ENCODE measurements around the gene SORCS2. TPM values are rescaled to one million over a fixed set of nuclear protein-coding genes. Genes with fewer than 3 reads are reported as not detected.

SORCS2 gene
- total RNA-seq, 1 donor from 2014 or later, result 7.1 TPM

- Mint-ChIP-seq H3K4me1 (peaks cover 11% of the 10 kb centered on the region), H3K27ac (no peak overlapping the region), H3K4me3 (no peak overlapping the region), H3K36me3 (no peaks in the 10 kb centered on the region), H3K27me3 (ENCODE audit: low read depth) (peaks cover 28% of the 10 kb centered on the region), H3K9me3 (no peaks in the 10 kb centered on the region)
- no peak for DNase-seq (ENCODE audit: low spot score in 2 of 2, unreplicated experiment in 2 of 2)
- TF ChIP-seq CTCF (IDR thresholded peaks at IDR 0.05; ENCODE audit: unreplicated experiment), result no peak
Measured at GRCh38 chr4:7486101-7486500, 293.8 kb downstream of the SORCS2 start.

- H3K4me3 Mint-ChIP-seq, result no peak overlapping the region
- DNase-seq (ENCODE audit: low spot score in 2 of 2, unreplicated experiment in 2 of 2), result no peak
- H3K27me3 Mint-ChIP-seq (ENCODE audit: low read depth), result peaks cover 29% of the 10 kb centered on the region
- peaks cover 11% of the 10 kb centered on the region for H3K4me1 Mint-ChIP-seq
- no peaks in the 10 kb centered on the region for H3K36me3 Mint-ChIP-seq
- peaks cover 5% of the 10 kb centered on the region for H3K9me3 Mint-ChIP-seq
- TF ChIP-seq CTCF (IDR thresholded peaks at IDR 0.05; ENCODE audit: unreplicated experiment), result no peak
- no peak overlapping the region for H3K27ac Mint-ChIP-seq
Measured at GRCh38 chr4:7487502-7487901, 295.2 kb downstream of the SORCS2 start.

GRCh38 chr4:7487998-7488671, 295.8 kb downstream of the SORCS2 start:
- peaks cover 6% of the 10 kb centered on the region for H3K9me3 Mint-ChIP-seq
- H3K4me3 Mint-ChIP-seq, result no peak overlapping the region
- no peak overlapping the region for H3K27ac Mint-ChIP-seq
- no peak for TF ChIP-seq CTCF (IDR thresholded peaks at IDR 0.05; ENCODE audit: unreplicated experiment)
- no peaks in the 10 kb centered on the region for H3K36me3 Mint-ChIP-seq
- H3K27me3 Mint-ChIP-seq (ENCODE audit: low read depth), result peaks cover 29% of the 10 kb centered on the region
- DNase-seq (ENCODE audit: low spot score in 2 of 2, unreplicated experiment in 2 of 2), result no peak
- H3K4me1 Mint-ChIP-seq, result peaks cover 11% of the 10 kb centered on the region

- peaks cover 29% of the 10 kb centered on the region for H3K27me3 Mint-ChIP-seq (ENCODE audit: low read depth)
- no peak overlapping the region for H3K27ac Mint-ChIP-seq
- no peak overlapping the region for H3K4me3 Mint-ChIP-seq
- TF ChIP-seq CTCF (IDR thresholded peaks at IDR 0.05; ENCODE audit: unreplicated experiment), result no peak
- no peaks in the 10 kb centered on the region for H3K36me3 Mint-ChIP-seq
- no peak for DNase-seq (ENCODE audit: low spot score in 2 of 2, unreplicated experiment in 2 of 2)
- H3K4me1 Mint-ChIP-seq, result peaks cover 2% of the 10 kb centered on the region
- peaks cover 11% of the 10 kb centered on the region for H3K9me3 Mint-ChIP-seq
Measured at GRCh38 chr4:7491915-7492314, 299.6 kb downstream of the SORCS2 start.

GRCh38 chr4:7498446-7499200, 306.3 kb downstream of the SORCS2 start:
- no peak for TF ChIP-seq CTCF (IDR thresholded peaks at IDR 0.05; ENCODE audit: unreplicated experiment)

More at GRCh38 chr4:7498446-7499200, 306.3 kb downstream of the SORCS2 start:
- no peaks in the 10 kb centered on the region for H3K4me1 Mint-ChIP-seq
- H3K4me3 Mint-ChIP-seq, result no peak overlapping the region
- no peaks in the 10 kb centered on the region for H3K36me3 Mint-ChIP-seq
- H3K27ac Mint-ChIP-seq, result no peak overlapping the region
- H3K9me3 Mint-ChIP-seq, result peaks cover 5% of the 10 kb centered on the region
- peaks cover 9% of the 10 kb centered on the region for H3K27me3 Mint-ChIP-seq (ENCODE audit: low read depth)
- DNase-seq (ENCODE audit: low spot score in 2 of 2, unreplicated experiment in 2 of 2), result no peak

All from mesothelial cell of epicardium (in vitro differentiated cells).